ENCODE measurements around the gene SLC24A3. TPM values are rescaled to one million over a fixed set of nuclear protein-coding genes. Genes with fewer than 3 reads are reported as not detected.

Gene SLC24A3
- total RNA-seq, 1 experiment from 2014 or later: not detected

GRCh38 chr20:19748681-19749080 is 536.2 kb downstream of the SLC24A3 start:
- Histone ChIP-seq H3K27ac (no peak overlapping the region), H3K36me3 (ENCODE audit: low read depth) (no peaks in the 10 kb centered on the region), H3K79me2 (ENCODE audit: low read depth) (no peaks in the 10 kb centered on the region), H2AFZ (no peak overlapping the region), H3K4me1 (replicated peaks; ENCODE audit: insufficient read depth) (no peaks in the 10 kb centered on the region), H3F3A (ENCODE audit: insufficient read depth, low read depth) (no peaks in the 10 kb centered on the region), H3K9me3 (ENCODE audit: insufficient read depth, low read depth) (0 out of 2 replicates have a peak, but pooled peaks cover 8% of the 10 kb centered on the region), H3K9me2 (ENCODE audit: insufficient read depth) (no peaks in the 10 kb centered on the region), H3K27me3 (ENCODE audit: insufficient read depth, low read depth) (no peaks in the 10 kb centered on the region), H3K4me3 (no peak overlapping the region), H3K4me2 (no peak overlapping the region), H4K20me1 (ENCODE audit: insufficient read depth) (no peaks in the 10 kb centered on the region)
- DNase-seq: no peak
- POLR2A ChIA-PET (ENCODE audit: unreplicated experiment): no interaction called here
- CTCF ChIA-PET: no interaction called here
- intact Hi-C loops (cut with micrococcal nuclease; ENCODE audit: unreplicated experiment): no loop called here
- BruUV-seq (replicated peaks): no TSS peak
- TF ChIP-seq CTCF (conservative IDR thresholded peaks at IDR 0.05) (no peak), EZH2 (IDR thresholded peaks at IDR 0.05; ENCODE audit: low read depth) (no peak)

- no peak for TF ChIP-seq CTCF (conservative IDR thresholded peaks at IDR 0.05)
- TF ChIP-seq EZH2 (IDR thresholded peaks at IDR 0.05; ENCODE audit: low read depth): no peak
- Histone ChIP-seq H3K36me3 (ENCODE audit: low read depth) (no peaks in the 10 kb centered on the region), H3K9me2 (ENCODE audit: insufficient read depth) (no peaks in the 10 kb centered on the region), H3K4me1 (replicated peaks; ENCODE audit: insufficient read depth) (no peaks in the 10 kb centered on the region), H2AFZ (no peak overlapping the region), H3K4me2 (no peak overlapping the region), H3K4me3 (no peak overlapping the region), H3K27me3 (ENCODE audit: insufficient read depth, low read depth) (no peaks in the 10 kb centered on the region), H4K20me1 (ENCODE audit: insufficient read depth) (no peaks in the 10 kb centered on the region), H3K9me3 (ENCODE audit: insufficient read depth, low read depth) (0 out of 2 replicates have a peak, but pooled peaks cover 8% of the 10 kb centered on the region), H3K27ac (no peak overlapping the region), H3F3A (ENCODE audit: insufficient read depth, low read depth) (no peaks in the 10 kb centered on the region), H3K79me2 (ENCODE audit: low read depth) (no peaks in the 10 kb centered on the region)
- CTCF ChIA-PET: no interaction called here
- DNase-seq: no peak
- POLR2A ChIA-PET (ENCODE audit: unreplicated experiment): no interaction called here
- intact Hi-C loops (cut with micrococcal nuclease; ENCODE audit: unreplicated experiment): no loop called here
- no TSS peak for BruUV-seq (replicated peaks)
Observed at GRCh38 chr20:19749618-19750071, 537.2 kb downstream of the SLC24A3 start.

- Histone ChIP-seq H3K4me3 (no peak overlapping the region), H3K79me2 (ENCODE audit: low read depth) (no peaks in the 10 kb centered on the region), H3K27me3 (ENCODE audit: insufficient read depth, low read depth) (no peaks in the 10 kb centered on the region), H3K4me2 (no peak overlapping the region), H3K9me2 (ENCODE audit: insufficient read depth) (no peaks in the 10 kb centered on the region), H3K4me1 (replicated peaks; ENCODE audit: insufficient read depth) (no peaks in the 10 kb centered on the region), H2AFZ (no peak overlapping the region), H3K27ac (no peak overlapping the region), H3K36me3 (ENCODE audit: low read depth) (no peaks in the 10 kb centered on the region), H3K9me3 (ENCODE audit: insufficient read depth, low read depth) (0 out of 2 replicates have a peak, but pooled peaks cover 8% of the 10 kb centered on the region), H4K20me1 (ENCODE audit: insufficient read depth) (no peaks in the 10 kb centered on the region), H3F3A (ENCODE audit: insufficient read depth, low read depth) (no peaks in the 10 kb centered on the region)
- POLR2A ChIA-PET (ENCODE audit: unreplicated experiment): interaction anchor here (0.7 kb wide), 1 partner anchor 1178 kb away, joined by 4 read pairs; no protein-coding TSS in a partner anchor
- no peak for DNase-seq
- CTCF ChIA-PET: interaction anchor here (0.7 kb wide), 2 partner anchors 10 to 55 kb away, joined by 3 to 4 read pairs; no protein-coding TSS in a partner anchor
- no peak for TF ChIP-seq EZH2 (IDR thresholded peaks at IDR 0.05; ENCODE audit: low read depth)
- TF ChIP-seq CTCF (conservative IDR thresholded peaks at IDR 0.05): no peak
- BruUV-seq (replicated peaks): no TSS peak
- intact Hi-C loops (cut with micrococcal nuclease; ENCODE audit: unreplicated experiment): no loop called here
Observed at GRCh38 chr20:19750101-19750606, 537.7 kb downstream of the SLC24A3 start.

Measured in PC-9 (cell line).